GM23338 (cell line): Measurements from ENCODE around the gene OR2W1. TPM values are rescaled to one million over a fixed set of nuclear protein-coding genes. Genes with fewer than 3 reads are reported as not detected.
A peak's percentile ranks its signal among the peaks of the same experiment; 100 is the strongest.

ENCODE experiments used
- ATAC-seq: fragments of 200-7000 bp; cut with Tn5 transposase; 3 replicates; pipeline ENCODE4 v1.9.1; 2020
- DNase-seq: peaks from one replicate; pipeline ENCODE4 v3.0.0-alpha.2; 2015; ENCODE audit warnings: low spot score
- H2AFZ ChIP-seq: fragments of 200-600 bp; sonication (generic); 2 replicates; pipeline ENCODE4 v1.8.0; 2016; ENCODE audit warnings: antibody characterized with exemption, mild to moderate bottlenecking, moderate library complexity
- H3F3A ChIP-seq: fragments of 200-600 bp; sonication (generic); replicated peaks from 2 replicates; pipeline ENCODE4 v1.8.0; 2017; ENCODE audit warnings: antibody characterized with exemption, mixed run types, low read depth
- H3K27ac ChIP-seq: fragments of 200-600 bp; sonication (generic); 2 replicates; pipeline ENCODE4 v1.6.1; 2016; ENCODE audit warnings: low read depth
- H3K27me3 ChIP-seq: fragments of 200-600 bp; sonication (generic); 2 replicates; pipeline ENCODE4 v1.8.0; 2016; ENCODE audit warnings: mild to moderate bottlenecking, mixed run types, moderate library complexity; ENCODE audit not compliant: insufficient read depth
- H3K36me3 ChIP-seq: fragments of 200-600 bp; sonication (generic); 2 replicates; pipeline ENCODE4 v1.8.0; 2016; ENCODE audit warnings: mild to moderate bottlenecking; ENCODE audit not compliant: insufficient read depth
- H3K4me1 ChIP-seq: fragments of 200-600 bp; sonication (generic); 2 replicates; pipeline ENCODE4 v1.8.0; 2016; ENCODE audit warnings: mild to moderate bottlenecking, moderate library complexity; ENCODE audit not compliant: insufficient read depth
- H3K4me2 ChIP-seq: fragments of 200-600 bp; sonication (generic); 2 replicates; pipeline ENCODE4 v1.7.1; 2017; ENCODE audit warnings: mixed run types
- H3K4me3 ChIP-seq: fragments of 200-600 bp; sonication (generic); 2 replicates; pipeline ENCODE4 v1.6.1; 2016; ENCODE audit warnings: mixed run types
- H3K79me2 ChIP-seq: fragments of 200-600 bp; sonication (generic); replicated peaks from 2 replicates; pipeline ENCODE4 v1.8.0; 2017; ENCODE audit warnings: mild to moderate bottlenecking; ENCODE audit not compliant: insufficient read depth
- H3K9me2 ChIP-seq: fragments of 200-600 bp; sonication (generic); 2 replicates; pipeline ENCODE4 v1.8.0; 2017; ENCODE audit not compliant: insufficient read depth
- H4K20me1 ChIP-seq: fragments of 200-600 bp; sonication (generic); replicated peaks from 2 replicates; pipeline ENCODE4 v1.8.0; 2017; ENCODE audit warnings: mild to moderate bottlenecking; ENCODE audit not compliant: insufficient read depth
- H3K27ac Mint-ChIP-seq: 2 replicates; pipeline ENCODE4 v1.8.0; 2020; ENCODE audit warnings: inconsistent platforms, mild to moderate bottlenecking, moderate library complexity, mixed read lengths
- H3K27me3 Mint-ChIP-seq: 3 replicates; pipeline ENCODE4 v1.8.0; 2022; ENCODE audit warnings: low read depth, mild to moderate bottlenecking, moderate library complexity, mixed read lengths, inconsistent platforms; ENCODE audit not compliant: insufficient read depth, poor library complexity
- H3K36me3 Mint-ChIP-seq: 3 replicates; pipeline ENCODE4 v1.8.0; 2021; ENCODE audit warnings: low read depth, mild to moderate bottlenecking, inconsistent platforms, moderate library complexity, mixed read lengths
- H3K4me1 Mint-ChIP-seq: 3 replicates; pipeline ENCODE4 v1.8.0; 2020; ENCODE audit warnings: mild to moderate bottlenecking, inconsistent platforms, mixed read lengths
- H3K4me3 Mint-ChIP-seq: 3 replicates; pipeline ENCODE4 v1.8.0; 2021; ENCODE audit warnings: moderate library complexity, mild to moderate bottlenecking, inconsistent platforms, mixed read lengths
- H3K9me3 Mint-ChIP-seq: 3 replicates; pipeline ENCODE4 v1.8.0; 2020; ENCODE audit warnings: moderate library complexity, mild to moderate bottlenecking, inconsistent platforms, mixed read lengths
- CREB1 ChIP-seq: fragments of 250-450 bp; sonication (Bioruptor Pico); IDR thresholded peaks from 2 replicates; pipeline ENCODE4 v1.5.0; 2020; ENCODE audit warnings: low read depth, mild to moderate bottlenecking, moderate library complexity
- EZH2 ChIP-seq: fragments of 200-600 bp; sonication (generic); IDR thresholded peaks from one replicate; pipeline ENCODE4 v1.8.0; 2017; ENCODE audit warnings: antibody characterized with exemption, mild to moderate bottlenecking, low read depth; ENCODE audit not compliant: unreplicated experiment
- EZH2phosphoT487 ChIP-seq: fragments of 200-600 bp; sonication (generic); IDR thresholded peaks from one replicate; pipeline ENCODE4 v1.8.1; 2018; ENCODE audit warnings: antibody characterized with exemption; ENCODE audit not compliant: unreplicated experiment
- JUNB ChIP-seq: IDR thresholded peaks from one replicate; pipeline ENCODE4 v1.6.1; 2016; ENCODE audit warnings: antibody characterized with exemption; ENCODE audit not compliant: unreplicated experiment
- NANOG ChIP-seq: IDR thresholded peaks from 2 replicates; pipeline ENCODE4 v1.6.1; 2016; ENCODE audit warnings: antibody characterized with exemption, borderline replicate concordance
- POLR2AphosphoS5 ChIP-seq: IDR thresholded peaks from 2 replicates; pipeline ENCODE4 v1.6.1; 2016; ENCODE audit warnings: antibody characterized with exemption, low read depth
- STAT1 ChIP-seq: IDR thresholded peaks from one replicate; pipeline ENCODE4 v1.6.1; 2016; ENCODE audit warnings: antibody characterized with exemption; ENCODE audit not compliant: unreplicated experiment
- ZNF114 ChIP-seq: fragments of 250-450 bp; sonication (Bioruptor Pico); IDR thresholded peaks from 2 replicates; pipeline ENCODE4 v1.5.0; 2020; ENCODE audit warnings: mild to moderate bottlenecking, moderate library complexity
- ZNF331 ChIP-seq: fragments of 250-450 bp; sonication (Bioruptor Pico); IDR thresholded peaks from 2 replicates; pipeline ENCODE4 v1.5.0; 2020; ENCODE audit warnings: low read depth, mild to moderate bottlenecking, moderate library complexity
- polyA plus RNA-seq: library from polyadenylated mRNA; unstranded; fragments of >200 nt; fragmentation: Nextera tagmentation; extraction: Ambion mirVana; gene quantifications from 2 replicates; pipeline ENCODE4 v1.2.1, GENCODE V29; 2016
- total RNA-seq: library from RNA; depleted of rRNA; stranded (reverse); fragments of >200 nt; shearing (Covaris generic); gene quantifications from 2 replicates; pipeline ENCODE4 v1.2.3, GENCODE V29; 2014
- TF ChIP-seq, protein P1 (sequence below): IDR thresholded peaks from one replicate; pipeline ENCODE4 v1.6.1; 2018; ENCODE audit warnings: antibody characterized with exemption; ENCODE audit not compliant: unreplicated experiment
- TF ChIP-seq, protein P2 (sequence below), 2 experiments: fragments of 200-600 bp in 1 of 2; sonication (generic) in 1 of 2; conservative IDR thresholded peaks; 2 replicates each; pipeline versions ENCODE4 v1.5.1 to v1.6.1; 2016 to 2017; ENCODE audit warnings: antibody characterized with exemption in 2 of 2, low read depth in 2 of 2, mild to moderate bottlenecking in 2 of 2, moderate library complexity in 1 of 2
- TF ChIP-seq, protein P3 (sequence below): IDR thresholded peaks from 2 replicates; pipeline ENCODE4 v1.6.1; 2016; ENCODE audit warnings: antibody characterized with exemption
- TF ChIP-seq, protein P4 (sequence below): fragments of 250-450 bp; sonication (Bioruptor Pico); IDR thresholded peaks from 2 replicates; pipeline ENCODE4 v1.5.0; 2020; ENCODE audit warnings: mild to moderate bottlenecking, moderate library complexity

OR2W1 gene
- total and polyA plus RNA-seq, 2 experiments from 2014 or later = not detected

DNA sequence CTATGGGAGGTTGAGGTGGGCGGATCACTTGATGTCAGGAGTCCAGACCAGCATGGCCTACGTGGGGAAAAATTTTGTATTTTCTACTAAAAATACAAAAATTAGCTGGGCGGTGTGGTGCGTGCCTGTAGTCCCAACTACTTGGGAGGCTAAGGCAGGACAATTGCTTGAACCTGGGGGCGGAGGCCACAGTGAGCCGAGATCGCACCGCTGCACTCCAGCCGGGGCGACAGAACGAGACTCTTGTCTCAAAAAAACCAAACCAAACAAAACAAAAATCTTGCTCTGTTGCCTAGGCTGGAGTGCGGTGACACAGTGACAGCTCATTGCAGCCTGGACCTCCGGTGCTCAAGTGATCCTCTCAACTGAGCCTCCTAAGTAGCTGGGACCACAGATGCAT lies 16.2 kb downstream of the OR2W1 start:
- peaks cover 3% of the 10 kb centered on the region for H3K27me3 Mint-ChIP-seq
- no peaks in the 10 kb centered on the region for H3K9me2 ChIP-seq
- H3K27me3 ChIP-seq = no peaks in the 10 kb centered on the region
- H4K20me1 ChIP-seq = no peaks in the 10 kb centered on the region
- no peak overlapping the region for H3K27ac Mint-ChIP-seq
- H3K4me2 ChIP-seq = no peak overlapping the region
- H3K36me3 Mint-ChIP-seq = no peaks in the 10 kb centered on the region
- H3F3A ChIP-seq = no peaks in the 10 kb centered on the region
- ATAC-seq (no peak), DNase-seq (no peak)
- no peaks in the 10 kb centered on the region for H3K9me3 Mint-ChIP-seq
- H3K4me1 Mint-ChIP-seq = no peaks in the 10 kb centered on the region
- H3K79me2 ChIP-seq = no peaks in the 10 kb centered on the region
- H3K36me3 ChIP-seq = no peaks in the 10 kb centered on the region
- H3K4me3 Mint-ChIP-seq = no peak overlapping the region
- H2AFZ ChIP-seq = 0 out of 2 replicates have a peak overlapping the region, but pooled peaks have one; percentile 30
- no peaks in the 10 kb centered on the region for H3K4me1 ChIP-seq
- H3K27ac ChIP-seq = no peak overlapping the region
- no peak overlapping the region for H3K4me3 ChIP-seq
- TF ChIP-seq, protein P1, sequence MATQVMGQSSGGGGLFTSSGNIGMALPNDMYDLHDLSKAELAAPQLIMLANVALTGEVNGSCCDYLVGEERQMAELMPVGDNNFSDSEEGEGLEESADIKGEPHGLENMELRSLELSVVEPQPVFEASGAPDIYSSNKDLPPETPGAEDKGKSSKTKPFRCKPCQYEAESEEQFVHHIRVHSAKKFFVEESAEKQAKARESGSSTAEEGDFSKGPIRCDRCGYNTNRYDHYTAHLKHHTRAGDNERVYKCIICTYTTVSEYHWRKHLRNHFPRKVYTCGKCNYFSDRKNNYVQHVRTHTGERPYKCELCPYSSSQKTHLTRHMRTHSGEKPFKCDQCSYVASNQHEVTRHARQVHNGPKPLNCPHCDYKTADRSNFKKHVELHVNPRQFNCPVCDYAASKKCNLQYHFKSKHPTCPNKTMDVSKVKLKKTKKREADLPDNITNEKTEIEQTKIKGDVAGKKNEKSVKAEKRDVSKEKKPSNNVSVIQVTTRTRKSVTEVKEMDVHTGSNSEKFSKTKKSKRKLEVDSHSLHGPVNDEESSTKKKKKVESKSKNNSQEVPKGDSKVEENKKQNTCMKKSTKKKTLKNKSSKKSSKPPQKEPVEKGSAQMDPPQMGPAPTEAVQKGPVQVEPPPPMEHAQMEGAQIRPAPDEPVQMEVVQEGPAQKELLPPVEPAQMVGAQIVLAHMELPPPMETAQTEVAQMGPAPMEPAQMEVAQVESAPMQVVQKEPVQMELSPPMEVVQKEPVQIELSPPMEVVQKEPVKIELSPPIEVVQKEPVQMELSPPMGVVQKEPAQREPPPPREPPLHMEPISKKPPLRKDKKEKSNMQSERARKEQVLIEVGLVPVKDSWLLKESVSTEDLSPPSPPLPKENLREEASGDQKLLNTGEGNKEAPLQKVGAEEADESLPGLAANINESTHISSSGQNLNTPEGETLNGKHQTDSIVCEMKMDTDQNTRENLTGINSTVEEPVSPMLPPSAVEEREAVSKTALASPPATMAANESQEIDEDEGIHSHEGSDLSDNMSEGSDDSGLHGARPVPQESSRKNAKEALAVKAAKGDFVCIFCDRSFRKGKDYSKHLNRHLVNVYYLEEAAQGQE = no peak
- no peak for TF ChIP-seq POLR2AphosphoS5
- TF ChIP-seq JUNB = no peak
- no peak for TF ChIP-seq EZH2phosphoT487
- TF ChIP-seq, protein P2, sequence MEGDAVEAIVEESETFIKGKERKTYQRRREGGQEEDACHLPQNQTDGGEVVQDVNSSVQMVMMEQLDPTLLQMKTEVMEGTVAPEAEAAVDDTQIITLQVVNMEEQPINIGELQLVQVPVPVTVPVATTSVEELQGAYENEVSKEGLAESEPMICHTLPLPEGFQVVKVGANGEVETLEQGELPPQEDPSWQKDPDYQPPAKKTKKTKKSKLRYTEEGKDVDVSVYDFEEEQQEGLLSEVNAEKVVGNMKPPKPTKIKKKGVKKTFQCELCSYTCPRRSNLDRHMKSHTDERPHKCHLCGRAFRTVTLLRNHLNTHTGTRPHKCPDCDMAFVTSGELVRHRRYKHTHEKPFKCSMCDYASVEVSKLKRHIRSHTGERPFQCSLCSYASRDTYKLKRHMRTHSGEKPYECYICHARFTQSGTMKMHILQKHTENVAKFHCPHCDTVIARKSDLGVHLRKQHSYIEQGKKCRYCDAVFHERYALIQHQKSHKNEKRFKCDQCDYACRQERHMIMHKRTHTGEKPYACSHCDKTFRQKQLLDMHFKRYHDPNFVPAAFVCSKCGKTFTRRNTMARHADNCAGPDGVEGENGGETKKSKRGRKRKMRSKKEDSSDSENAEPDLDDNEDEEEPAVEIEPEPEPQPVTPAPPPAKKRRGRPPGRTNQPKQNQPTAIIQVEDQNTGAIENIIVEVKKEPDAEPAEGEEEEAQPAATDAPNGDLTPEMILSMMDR (conservative IDR thresholded peaks at IDR 0.05; ENCODE audit: low read depth in 2 of 2) = no peak
- no peak for TF ChIP-seq ZNF331 (CRISPR knock-in tag)
- TF ChIP-seq, protein P3, sequence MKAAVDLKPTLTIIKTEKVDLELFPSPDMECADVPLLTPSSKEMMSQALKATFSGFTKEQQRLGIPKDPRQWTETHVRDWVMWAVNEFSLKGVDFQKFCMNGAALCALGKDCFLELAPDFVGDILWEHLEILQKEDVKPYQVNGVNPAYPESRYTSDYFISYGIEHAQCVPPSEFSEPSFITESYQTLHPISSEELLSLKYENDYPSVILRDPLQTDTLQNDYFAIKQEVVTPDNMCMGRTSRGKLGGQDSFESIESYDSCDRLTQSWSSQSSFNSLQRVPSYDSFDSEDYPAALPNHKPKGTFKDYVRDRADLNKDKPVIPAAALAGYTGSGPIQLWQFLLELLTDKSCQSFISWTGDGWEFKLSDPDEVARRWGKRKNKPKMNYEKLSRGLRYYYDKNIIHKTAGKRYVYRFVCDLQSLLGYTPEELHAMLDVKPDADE = no peak
- TF ChIP-seq, protein P4, sequence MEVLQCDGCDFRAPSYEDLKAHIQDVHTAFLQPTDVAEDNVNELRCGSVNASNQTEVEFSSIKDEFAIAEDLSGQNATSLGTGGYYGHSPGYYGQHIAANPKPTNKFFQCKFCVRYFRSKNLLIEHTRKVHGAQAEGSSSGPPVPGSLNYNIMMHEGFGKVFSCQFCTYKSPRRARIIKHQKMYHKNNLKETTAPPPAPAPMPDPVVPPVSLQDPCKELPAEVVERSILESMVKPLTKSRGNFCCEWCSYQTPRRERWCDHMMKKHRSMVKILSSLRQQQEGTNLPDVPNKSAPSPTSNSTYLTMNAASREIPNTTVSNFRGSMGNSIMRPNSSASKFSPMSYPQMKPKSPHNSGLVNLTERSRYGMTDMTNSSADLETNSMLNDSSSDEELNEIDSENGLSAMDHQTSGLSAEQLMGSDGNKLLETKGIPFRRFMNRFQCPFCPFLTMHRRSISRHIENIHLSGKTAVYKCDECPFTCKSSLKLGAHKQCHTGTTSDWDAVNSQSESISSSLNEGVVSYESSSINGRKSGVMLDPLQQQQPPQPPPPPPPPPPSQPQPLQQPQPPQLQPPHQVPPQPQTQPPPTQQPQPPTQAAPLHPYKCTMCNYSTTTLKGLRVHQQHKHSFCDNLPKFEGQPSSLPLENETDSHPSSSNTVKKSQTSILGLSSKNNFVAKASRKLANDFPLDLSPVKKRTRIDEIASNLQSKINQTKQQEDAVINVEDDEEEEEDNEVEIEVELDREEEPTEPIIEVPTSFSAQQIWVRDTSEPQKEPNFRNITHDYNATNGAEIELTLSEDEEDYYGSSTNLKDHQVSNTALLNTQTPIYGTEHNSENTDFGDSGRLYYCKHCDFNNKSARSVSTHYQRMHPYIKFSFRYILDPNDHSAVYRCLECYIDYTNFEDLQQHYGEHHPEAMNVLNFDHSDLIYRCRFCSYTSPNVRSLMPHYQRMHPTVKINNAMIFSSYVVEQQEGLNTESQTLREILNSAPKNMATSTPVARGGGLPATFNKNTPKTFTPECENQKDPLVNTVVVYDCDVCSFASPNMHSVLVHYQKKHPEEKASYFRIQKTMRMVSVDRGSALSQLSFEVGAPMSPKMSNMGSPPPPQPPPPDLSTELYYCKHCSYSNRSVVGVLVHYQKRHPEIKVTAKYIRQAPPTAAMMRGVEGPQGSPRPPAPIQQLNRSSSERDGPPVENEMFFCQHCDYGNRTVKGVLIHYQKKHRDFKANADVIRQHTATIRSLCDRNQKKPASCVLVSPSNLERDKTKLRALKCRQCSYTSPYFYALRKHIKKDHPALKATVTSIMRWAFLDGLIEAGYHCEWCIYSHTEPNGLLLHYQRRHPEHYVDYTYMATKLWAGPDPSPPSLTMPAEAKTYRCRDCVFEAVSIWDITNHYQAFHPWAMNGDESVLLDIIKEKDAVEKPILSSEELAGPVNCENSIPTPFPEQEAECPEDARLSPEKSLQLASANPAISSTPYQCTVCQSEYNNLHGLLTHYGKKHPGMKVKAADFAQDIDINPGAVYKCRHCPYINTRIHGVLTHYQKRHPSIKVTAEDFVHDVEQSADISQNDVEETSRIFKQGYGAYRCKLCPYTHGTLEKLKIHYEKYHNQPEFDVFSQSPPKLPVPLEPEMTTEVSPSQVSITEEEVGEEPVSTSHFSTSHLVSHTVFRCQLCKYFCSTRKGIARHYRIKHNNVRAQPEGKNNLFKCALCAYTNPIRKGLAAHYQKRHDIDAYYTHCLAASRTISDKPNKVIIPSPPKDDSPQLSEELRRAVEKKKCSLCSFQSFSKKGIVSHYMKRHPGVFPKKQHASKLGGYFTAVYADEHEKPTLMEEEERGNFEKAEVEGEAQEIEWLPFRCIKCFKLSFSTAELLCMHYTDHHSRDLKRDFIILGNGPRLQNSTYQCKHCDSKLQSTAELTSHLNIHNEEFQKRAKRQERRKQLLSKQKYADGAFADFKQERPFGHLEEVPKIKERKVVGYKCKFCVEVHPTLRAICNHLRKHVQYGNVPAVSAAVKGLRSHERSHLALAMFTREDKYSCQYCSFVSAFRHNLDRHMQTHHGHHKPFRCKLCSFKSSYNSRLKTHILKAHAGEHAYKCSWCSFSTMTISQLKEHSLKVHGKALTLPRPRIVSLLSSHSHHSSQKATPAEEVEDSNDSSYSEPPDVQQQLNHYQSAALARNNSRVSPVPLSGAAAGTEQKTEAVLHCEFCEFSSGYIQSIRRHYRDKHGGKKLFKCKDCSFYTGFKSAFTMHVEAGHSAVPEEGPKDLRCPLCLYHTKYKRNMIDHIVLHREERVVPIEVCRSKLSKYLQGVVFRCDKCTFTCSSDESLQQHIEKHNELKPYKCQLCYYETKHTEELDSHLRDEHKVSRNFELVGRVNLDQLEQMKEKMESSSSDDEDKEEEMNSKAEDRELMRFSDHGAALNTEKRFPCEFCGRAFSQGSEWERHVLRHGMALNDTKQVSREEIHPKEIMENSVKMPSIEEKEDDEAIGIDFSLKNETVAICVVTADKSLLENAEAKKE (CRISPR knock-in tag) = no peak
- TF ChIP-seq CREB1 (CRISPR knock-in tag) = no peak
- TF ChIP-seq EZH2 = no peak
- TF ChIP-seq ZNF114 (CRISPR knock-in tag) = no peak
- no peak for TF ChIP-seq NANOG
- TF ChIP-seq STAT1 = no peak
